ENCODE results near the gene MOB3B. TPM values are rescaled to one million over a fixed set of nuclear protein-coding genes. Genes with fewer than 3 reads are reported as not detected.

Gene MOB3B
- total RNA-seq, 1 experiment from 2014 or later = 0.03 TPM

DNA sequence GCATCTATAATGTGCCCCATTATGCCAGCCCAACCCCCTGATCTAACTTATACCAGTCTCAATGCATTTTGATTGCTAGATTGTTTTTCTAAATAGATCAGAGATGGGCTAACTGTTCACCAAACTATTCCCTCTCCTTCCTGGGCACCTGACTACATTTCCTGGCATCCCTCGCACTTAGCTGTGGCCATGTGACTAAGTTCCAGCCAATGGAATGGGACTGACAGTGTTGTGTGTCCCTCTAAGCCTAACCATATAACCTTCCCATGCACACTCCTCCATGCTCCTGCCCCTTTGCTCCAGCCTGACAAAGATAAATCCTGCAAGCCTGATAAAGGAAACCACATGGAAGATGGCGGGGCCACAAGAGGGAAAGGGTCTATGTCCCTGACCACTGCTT is 17.8 kb downstream of the MOB3B start:
- Histone ChIP-seq H3K27ac (ENCODE audit: low read length) (no peak overlapping the region), H3K4me3 (ENCODE audit: low read depth in 2 of 2, low read length in 2 of 2) (no peak overlapping the region), H3K9me3 (ENCODE audit: control insufficient read depth, insufficient read depth, low read depth, low read length) (no peaks in the 10 kb centered on the region), H3K4me1 (ENCODE audit: control insufficient read depth, insufficient read depth, low read length) (no peaks in the 10 kb centered on the region), H3K27me3 (ENCODE audit: control insufficient read depth, insufficient read depth, low read length) (no peaks in the 10 kb centered on the region), H3K36me3 (ENCODE audit: control insufficient read depth, insufficient read depth, low read length) (no peaks in the 10 kb centered on the region)
- DNase-seq (ENCODE audit: low read depth, low spot score) (no peak), ATAC-seq (no peak)
- CTCF ChIA-PET = no interaction called here
- POLR2A ChIA-PET = no interaction called here
- in situ Hi-C loops (cut with HindIII; ENCODE audit: low pct_unique_long_range_greater_than_20kb, low sequenced_read_pairs) = no loop called here
- no peak for TF ChIP-seq TCF7L2 (IDR thresholded peaks at IDR 0.05; ENCODE audit: low read depth, low read length)
- no peak for TF ChIP-seq SIN3A (IDR thresholded peaks at IDR 0.05; ENCODE audit: borderline replicate concordance, insufficient read depth, low read depth, low read length)
- TF ChIP-seq POLR2AphosphoS5 (IDR thresholded peaks at IDR 0.05; ENCODE audit: low read depth, low read length) = no peak
- TF ChIP-seq, protein P1, sequence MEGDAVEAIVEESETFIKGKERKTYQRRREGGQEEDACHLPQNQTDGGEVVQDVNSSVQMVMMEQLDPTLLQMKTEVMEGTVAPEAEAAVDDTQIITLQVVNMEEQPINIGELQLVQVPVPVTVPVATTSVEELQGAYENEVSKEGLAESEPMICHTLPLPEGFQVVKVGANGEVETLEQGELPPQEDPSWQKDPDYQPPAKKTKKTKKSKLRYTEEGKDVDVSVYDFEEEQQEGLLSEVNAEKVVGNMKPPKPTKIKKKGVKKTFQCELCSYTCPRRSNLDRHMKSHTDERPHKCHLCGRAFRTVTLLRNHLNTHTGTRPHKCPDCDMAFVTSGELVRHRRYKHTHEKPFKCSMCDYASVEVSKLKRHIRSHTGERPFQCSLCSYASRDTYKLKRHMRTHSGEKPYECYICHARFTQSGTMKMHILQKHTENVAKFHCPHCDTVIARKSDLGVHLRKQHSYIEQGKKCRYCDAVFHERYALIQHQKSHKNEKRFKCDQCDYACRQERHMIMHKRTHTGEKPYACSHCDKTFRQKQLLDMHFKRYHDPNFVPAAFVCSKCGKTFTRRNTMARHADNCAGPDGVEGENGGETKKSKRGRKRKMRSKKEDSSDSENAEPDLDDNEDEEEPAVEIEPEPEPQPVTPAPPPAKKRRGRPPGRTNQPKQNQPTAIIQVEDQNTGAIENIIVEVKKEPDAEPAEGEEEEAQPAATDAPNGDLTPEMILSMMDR (IDR thresholded peaks at IDR 0.05) = no peak
- TF ChIP-seq, protein P2, sequence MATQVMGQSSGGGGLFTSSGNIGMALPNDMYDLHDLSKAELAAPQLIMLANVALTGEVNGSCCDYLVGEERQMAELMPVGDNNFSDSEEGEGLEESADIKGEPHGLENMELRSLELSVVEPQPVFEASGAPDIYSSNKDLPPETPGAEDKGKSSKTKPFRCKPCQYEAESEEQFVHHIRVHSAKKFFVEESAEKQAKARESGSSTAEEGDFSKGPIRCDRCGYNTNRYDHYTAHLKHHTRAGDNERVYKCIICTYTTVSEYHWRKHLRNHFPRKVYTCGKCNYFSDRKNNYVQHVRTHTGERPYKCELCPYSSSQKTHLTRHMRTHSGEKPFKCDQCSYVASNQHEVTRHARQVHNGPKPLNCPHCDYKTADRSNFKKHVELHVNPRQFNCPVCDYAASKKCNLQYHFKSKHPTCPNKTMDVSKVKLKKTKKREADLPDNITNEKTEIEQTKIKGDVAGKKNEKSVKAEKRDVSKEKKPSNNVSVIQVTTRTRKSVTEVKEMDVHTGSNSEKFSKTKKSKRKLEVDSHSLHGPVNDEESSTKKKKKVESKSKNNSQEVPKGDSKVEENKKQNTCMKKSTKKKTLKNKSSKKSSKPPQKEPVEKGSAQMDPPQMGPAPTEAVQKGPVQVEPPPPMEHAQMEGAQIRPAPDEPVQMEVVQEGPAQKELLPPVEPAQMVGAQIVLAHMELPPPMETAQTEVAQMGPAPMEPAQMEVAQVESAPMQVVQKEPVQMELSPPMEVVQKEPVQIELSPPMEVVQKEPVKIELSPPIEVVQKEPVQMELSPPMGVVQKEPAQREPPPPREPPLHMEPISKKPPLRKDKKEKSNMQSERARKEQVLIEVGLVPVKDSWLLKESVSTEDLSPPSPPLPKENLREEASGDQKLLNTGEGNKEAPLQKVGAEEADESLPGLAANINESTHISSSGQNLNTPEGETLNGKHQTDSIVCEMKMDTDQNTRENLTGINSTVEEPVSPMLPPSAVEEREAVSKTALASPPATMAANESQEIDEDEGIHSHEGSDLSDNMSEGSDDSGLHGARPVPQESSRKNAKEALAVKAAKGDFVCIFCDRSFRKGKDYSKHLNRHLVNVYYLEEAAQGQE (IDR thresholded peaks at IDR 0.05; ENCODE audit: insufficient read depth in 1 of 2, low read depth in 2 of 2, low read length in 1 of 2) = no peak
- BruUV-seq (replicated peaks) = no TSS peak
- intact Hi-C loops (cut with micrococcal nuclease; ENCODE audit: unreplicated experiment) = no loop called here

DNA sequence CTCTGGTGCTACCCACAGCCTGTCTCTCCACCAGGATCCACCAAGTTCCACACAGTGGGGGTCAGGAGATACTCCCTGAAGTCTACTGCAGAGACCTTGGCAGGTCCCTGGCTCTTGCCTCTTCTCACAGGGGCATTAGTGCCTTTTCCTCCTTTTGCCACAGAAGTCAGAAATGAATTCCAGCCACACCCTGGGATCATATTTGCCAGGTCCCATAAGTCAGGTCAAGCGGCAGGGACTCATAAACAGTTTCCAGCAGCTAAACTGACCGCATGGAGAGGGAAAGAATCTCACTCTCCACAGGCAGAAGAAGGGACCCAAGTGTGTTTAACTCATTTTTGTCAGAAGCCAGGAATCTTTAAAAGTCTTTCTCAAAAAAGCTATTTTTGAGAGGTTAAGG is 18.8 kb downstream of the MOB3B start:
- ChIA-PET POLR2A (no interaction called here), CTCF (no interaction called here)
- in situ Hi-C loops (cut with HindIII; ENCODE audit: low pct_unique_long_range_greater_than_20kb, low sequenced_read_pairs) = no loop called here
- DNase-seq (ENCODE audit: low read depth, low spot score) (no peak), ATAC-seq (no peak)
- intact Hi-C loops (cut with micrococcal nuclease; ENCODE audit: unreplicated experiment) = no loop called here
- no peaks in the 10 kb centered on the region for H3K4me1 ChIP-seq (ENCODE audit: control insufficient read depth, insufficient read depth, low read length)
- BruUV-seq (replicated peaks) = no TSS peak
- no peak for TF ChIP-seq POLR2AphosphoS5 (IDR thresholded peaks at IDR 0.05; ENCODE audit: low read depth, low read length)
- TF ChIP-seq, protein P1 (IDR thresholded peaks at IDR 0.05) = no peak
- no peak for TF ChIP-seq TCF7L2 (IDR thresholded peaks at IDR 0.05; ENCODE audit: low read depth, low read length)
- TF ChIP-seq SIN3A (IDR thresholded peaks at IDR 0.05; ENCODE audit: borderline replicate concordance, insufficient read depth, low read depth, low read length) = no peak
- TF ChIP-seq, protein P2 (IDR thresholded peaks at IDR 0.05; ENCODE audit: insufficient read depth in 1 of 2, low read depth in 2 of 2, low read length in 1 of 2) = no peak
- H3K27ac ChIP-seq (ENCODE audit: low read length) = no peak overlapping the region
- no peak overlapping the region for H3K4me3 ChIP-seq (ENCODE audit: low read depth in 2 of 2, low read length in 2 of 2)
- H3K36me3 ChIP-seq (ENCODE audit: control insufficient read depth, insufficient read depth, low read length) = no peaks in the 10 kb centered on the region
- H3K9me3 ChIP-seq (ENCODE audit: control insufficient read depth, insufficient read depth, low read depth, low read length) = no peaks in the 10 kb centered on the region
- no peaks in the 10 kb centered on the region for H3K27me3 ChIP-seq (ENCODE audit: control insufficient read depth, insufficient read depth, low read length)

Data from Panc1 (cell line).